GM12874 (cell line): ENCODE data around the gene TAOK3.

Experiments used
- TF ChIP-seq, protein P1 (sequence below): IDR thresholded peaks from 2 replicates; pipeline ENCODE4 v1.5.1; 2011; ENCODE audit warnings: low read depth, mild to moderate bottlenecking, control low read depth, low read length, moderate library complexity; ENCODE audit not compliant: insufficient read depth

Gene TAOK3

DNA sequence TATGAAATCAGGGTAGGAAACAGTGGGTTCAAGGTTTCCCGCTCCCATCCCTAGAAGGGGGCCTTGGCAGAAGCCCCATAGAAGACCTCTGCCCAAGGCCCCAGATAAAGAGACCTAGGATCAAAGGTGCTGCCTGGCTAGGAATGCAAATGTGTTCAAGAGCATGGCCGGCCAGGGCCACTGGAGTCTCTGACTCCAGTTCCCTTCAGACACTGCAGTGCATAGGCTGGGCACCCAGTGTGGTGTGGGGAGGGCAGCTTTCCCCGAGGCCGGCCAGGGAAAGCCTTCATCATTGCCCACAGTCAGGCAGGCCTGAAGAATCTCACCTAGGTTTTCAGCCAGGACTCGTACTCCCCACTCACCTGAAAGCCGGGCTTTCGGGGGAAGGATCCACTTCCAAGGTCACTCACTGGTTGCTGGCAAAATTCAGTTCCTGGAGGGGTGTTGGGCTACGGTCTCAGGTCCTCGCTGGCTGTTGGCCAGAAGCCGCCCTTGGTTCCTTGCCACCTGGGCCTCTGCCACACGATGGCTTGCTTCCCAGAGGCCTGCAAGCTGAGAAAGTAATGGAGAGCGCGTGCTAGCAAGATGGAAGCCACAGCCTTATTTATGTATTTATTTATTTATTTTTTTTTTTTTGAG is 246.5 kb downstream of the TAOK3 start:
- TF ChIP-seq, protein P1, sequence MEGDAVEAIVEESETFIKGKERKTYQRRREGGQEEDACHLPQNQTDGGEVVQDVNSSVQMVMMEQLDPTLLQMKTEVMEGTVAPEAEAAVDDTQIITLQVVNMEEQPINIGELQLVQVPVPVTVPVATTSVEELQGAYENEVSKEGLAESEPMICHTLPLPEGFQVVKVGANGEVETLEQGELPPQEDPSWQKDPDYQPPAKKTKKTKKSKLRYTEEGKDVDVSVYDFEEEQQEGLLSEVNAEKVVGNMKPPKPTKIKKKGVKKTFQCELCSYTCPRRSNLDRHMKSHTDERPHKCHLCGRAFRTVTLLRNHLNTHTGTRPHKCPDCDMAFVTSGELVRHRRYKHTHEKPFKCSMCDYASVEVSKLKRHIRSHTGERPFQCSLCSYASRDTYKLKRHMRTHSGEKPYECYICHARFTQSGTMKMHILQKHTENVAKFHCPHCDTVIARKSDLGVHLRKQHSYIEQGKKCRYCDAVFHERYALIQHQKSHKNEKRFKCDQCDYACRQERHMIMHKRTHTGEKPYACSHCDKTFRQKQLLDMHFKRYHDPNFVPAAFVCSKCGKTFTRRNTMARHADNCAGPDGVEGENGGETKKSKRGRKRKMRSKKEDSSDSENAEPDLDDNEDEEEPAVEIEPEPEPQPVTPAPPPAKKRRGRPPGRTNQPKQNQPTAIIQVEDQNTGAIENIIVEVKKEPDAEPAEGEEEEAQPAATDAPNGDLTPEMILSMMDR = no peak

GRCh38 chr12:118125743-118126118 is 247.0 kb downstream of the TAOK3 start:
- TF ChIP-seq, protein P1 = no peak

DNA sequence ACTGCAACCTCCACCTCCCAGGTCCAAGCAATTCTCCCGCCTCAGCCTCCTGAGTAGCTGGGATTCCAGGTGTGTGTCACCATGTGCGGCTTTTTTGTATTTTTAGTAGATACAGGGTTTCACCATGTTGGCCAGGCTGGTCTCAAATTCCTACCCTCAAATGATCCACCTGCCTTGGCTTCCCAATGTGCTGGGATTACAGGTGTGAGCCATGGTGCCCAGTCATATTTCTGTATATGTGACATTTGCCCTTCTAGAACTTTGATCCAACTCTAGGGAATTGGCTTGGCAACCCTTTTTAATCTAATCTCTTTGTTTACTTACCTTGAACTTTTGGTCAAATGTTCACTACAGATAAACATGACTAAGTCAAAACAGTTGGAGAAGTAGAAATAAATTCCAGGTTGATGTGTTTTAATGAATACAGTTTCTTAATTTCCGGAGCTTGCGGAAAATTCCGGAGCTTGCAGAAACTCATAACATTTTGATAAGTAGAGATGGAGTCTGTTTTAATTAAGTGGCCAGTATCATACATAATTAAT is 248.3 kb downstream of the TAOK3 start:
- TF ChIP-seq, protein P1 = no peak

GRCh38 chr12:118122264-118122663 is 250.4 kb downstream of the TAOK3 start:
- TF ChIP-seq, protein P1 = no peak

DNA sequence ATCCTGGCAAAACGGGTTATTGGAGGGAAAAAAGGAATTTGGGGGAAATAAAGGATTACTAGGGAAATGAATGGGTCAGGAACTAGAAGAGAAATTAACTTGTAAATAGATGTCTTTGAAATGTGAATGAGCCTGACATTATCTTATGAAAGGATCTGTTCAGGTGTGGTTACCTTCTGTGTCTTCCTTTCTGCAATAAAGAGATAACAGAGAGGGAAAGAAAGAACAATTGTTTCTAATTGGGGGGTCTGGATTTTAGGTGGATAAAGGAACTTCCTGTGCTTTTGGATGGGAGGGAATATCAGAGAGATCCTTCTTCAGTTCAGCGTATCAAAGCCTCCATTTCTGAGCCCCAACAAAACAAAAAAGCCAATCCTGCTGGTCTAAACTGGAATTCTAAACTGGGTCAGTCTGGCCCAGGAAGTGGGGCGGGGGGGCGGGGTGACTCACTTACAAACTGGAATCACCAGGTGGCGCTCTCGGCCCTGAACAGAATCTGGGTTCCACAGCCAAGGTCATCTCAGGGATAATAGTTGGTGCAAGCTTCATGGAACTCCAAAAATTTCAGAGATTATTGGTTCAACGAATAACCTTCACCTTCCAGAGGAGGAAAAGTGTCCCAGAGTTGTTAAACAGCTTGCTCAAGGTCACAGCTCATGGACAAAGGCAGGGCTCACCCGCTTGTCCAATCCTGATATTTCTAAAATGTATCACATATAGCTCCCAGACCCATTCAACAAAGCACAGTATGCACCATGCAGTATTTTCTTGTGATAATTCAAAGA is 251.9 kb downstream of the TAOK3 start:
- TF ChIP-seq, protein P1 = peak; percentile 64

GRCh38 chr12:118119449-118119879 is 253.2 kb downstream of the TAOK3 start:
- TF ChIP-seq, protein P1 = no peak

DNA sequence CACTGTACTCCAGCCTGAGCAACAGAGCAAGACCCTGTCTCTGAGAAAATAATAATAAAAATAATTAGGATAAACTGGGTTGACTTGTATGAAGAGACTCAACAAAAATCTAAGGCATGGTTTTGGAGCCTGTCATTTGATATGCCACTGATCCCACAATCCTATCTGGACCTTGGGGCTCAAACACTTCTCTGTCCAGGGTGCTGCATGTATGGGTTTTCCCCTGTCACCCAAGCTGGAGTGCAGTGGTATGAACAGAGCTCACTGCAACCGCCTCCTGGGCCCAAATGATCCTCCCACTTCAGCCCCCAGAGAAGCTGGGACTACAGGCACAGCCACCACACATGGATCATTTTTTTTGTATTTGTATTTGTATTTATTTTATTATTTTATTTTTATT is 263.6 kb downstream of the TAOK3 start:
- TF ChIP-seq, protein P1 = no peak
